GM18505 (cell line): ENCODE results near the gene EIF4B.

Experiments
- ATAC-seq: cut with Tn5 transposase; IDR thresholded peaks from one replicate; pipeline ENCODE4 v1.9.1; 2021; ENCODE audit not compliant: unreplicated experiment
- POLR2A ChIP-seq: IDR thresholded peaks from 4 replicates; pipeline ENCODE4 v1.6.1; 2011; ENCODE audit warnings: borderline replicate concordance; ENCODE audit not compliant: insufficient read depth, insufficient read length; ENCODE audit errors: extremely low read depth

Gene EIF4B

DNA sequence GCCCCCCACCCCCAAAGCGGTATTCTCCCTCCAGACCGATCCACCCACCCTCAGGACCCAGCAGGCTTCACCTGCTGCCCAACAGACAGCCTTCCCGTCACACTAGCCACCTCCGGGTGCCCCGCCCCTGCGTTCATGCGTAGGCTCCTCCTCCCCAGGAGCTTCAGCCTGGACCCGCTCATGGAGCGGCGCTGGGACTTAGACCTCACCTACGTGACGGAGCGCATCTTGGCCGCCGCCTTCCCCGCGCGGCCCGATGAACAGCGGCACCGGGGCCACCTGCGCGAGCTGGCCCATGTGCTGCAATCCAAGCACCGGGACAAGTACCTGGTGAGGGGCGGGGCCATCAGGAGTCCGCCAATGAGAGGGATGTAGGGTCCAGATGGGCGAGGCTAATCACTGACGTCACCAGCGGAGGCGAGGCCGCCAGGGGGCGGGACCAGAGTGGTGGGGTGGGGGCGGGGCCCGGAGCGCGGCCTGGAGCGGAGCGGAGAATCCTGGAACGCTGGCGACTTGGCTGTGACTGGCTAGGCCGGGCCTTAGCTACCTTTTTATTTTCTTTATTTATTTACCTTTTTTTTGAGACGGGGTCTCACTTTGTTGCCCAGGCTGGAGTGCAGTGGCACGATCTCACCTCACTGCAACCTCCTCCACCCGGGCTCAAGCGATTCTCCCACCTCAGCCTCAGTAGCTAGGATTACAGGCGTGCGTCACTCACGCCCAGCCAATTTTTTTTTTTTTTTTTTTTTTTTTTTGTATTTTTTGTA lies 48.0 kb downstream of the EIF4B start:
- ATAC-seq, result peak; percentile 89

DNA sequence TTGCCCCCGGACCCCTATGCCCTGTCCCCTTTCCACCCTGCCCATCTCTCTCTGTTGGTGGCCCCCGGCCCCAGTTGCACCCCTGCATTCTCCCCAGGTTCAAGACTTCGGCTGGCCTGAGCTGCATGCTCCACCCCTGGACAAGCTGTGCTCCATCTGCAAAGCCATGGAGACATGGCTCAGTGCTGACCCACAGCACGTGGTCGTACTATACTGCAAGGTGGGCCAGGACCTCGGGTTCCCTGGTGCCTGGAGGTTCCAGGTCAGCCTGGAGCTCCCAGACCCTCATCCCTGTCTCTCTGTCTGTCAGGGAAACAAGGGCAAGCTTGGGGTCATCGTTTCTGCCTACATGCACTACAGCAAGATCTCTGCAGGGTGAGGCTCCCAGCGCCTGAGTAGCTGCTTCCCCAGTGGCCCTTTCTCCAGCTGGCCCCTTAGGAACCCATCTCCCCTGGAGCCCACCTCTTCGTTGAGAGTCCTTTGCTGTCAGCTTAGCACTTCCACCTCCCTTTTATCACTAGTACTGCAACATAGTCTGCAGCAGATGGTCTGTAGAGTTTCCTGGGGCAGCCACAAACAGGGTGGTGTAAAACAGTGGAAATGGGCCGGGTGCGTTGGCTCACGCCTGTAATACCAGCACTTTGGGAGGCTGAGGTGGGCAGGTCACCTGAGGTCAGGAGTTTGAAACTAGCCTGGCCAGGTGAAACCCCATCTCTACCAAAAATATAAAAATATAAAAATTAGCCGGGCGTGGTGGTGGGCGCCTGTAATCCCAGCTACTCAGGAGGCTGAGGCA lies 49.4 kb downstream of the EIF4B start:
- no peak for ATAC-seq
- TF ChIP-seq POLR2A, result no peak

More for the DNA sequence above, 48.0 kb downstream of the EIF4B start:
- peak; percentile 42 for TF ChIP-seq POLR2A

DNA sequence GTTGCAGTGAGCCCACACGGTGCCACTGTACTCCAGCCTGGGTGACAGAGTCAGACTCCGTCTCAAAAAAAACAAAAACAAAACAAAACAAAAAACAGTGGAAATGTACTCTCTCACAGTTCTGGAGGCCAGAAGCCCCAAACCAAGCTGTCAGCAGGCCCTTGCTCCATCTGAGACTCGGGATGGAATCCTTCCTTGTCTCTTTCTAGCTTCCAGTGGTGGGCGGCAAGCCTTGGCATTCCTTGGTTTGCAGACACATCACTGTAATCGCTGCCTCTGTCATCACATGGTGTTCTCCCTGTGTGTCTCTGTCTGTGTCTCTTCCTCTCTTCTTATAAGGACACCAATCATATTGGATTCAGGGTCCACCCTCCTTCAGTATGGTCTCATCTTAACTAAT lies 50.0 kb downstream of the EIF4B start:
- no peak for ATAC-seq
- TF ChIP-seq POLR2A, result no peak

GRCh38 chr12:53056901-53057300 lies 50.6 kb downstream of the EIF4B start:
- no peak for ATAC-seq
- TF ChIP-seq POLR2A, result no peak

DNA sequence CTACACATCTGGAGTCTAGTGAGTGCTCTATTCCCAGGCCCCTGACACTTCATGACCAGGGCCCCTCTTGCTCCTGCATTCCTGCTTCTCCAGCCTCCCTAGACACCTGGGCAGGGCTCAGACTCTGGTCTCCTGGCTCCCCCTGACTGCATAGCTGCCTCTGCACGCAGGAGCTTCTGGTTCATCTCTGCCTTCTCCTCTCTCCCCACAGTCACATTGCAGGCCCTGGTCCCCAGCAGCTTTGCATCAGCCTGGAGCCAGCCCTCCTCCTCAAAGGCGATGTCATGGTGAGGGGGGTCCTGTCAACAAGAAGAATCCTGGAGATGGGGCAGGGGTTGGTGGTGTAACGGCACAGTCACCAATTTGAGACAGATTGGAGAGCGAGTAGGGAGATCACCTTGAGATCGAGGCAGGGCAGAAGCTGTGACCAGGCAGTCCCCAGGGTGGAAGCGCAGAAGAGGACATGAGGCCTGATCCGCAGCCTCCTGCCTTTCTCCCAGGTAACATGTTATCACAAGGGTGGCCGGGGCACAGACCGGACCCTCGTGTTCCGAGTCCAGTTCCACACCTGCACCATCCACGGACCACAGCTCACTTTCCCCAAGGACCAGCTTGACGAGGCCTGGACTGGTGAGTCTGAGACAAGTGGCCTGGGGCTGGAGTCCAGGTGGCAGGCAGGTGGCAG lies 51.7 kb downstream of the EIF4B start:
- no peak for ATAC-seq

DNA sequence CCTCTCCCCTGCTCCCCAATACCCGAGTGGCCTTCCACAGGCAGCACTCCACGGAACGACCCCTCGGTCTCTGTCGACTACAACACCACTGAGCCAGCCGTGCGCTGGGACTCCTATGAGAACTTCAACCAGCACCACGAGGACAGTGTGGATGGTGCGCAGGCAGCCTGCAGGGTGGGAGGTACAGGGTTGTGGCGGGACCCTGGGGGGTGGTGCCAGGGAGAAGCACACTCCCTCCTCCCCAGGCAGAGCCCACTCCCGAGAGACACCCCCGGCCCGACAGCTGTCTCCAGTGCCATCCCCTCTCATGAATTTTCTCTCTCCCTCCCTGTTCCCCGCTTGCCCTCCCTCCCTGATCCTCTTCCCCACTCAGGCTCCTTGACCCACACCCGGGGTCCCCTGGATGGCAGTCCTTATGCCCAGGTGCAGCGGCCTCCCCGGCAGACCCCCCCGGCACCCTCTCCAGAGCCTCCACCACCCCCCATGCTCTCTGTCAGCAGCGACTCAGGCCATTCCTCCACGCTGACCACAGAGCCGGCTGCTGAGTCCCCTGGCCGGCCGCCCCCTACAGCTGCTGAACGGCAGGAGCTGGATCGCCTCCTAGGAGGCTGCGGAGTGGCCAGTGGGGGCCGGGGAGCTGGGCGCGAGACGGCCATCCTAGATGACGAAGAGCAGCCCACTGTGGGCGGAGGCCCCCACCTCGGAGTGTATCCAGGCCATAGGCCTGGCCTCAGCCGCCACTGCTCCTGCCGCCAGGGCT lies 52.6 kb downstream of the EIF4B start:
- ATAC-seq, result no peak
- no peak for TF ChIP-seq POLR2A

More for the DNA sequence above, 51.7 kb downstream of the EIF4B start:
- no peak for TF ChIP-seq POLR2A

DNA sequence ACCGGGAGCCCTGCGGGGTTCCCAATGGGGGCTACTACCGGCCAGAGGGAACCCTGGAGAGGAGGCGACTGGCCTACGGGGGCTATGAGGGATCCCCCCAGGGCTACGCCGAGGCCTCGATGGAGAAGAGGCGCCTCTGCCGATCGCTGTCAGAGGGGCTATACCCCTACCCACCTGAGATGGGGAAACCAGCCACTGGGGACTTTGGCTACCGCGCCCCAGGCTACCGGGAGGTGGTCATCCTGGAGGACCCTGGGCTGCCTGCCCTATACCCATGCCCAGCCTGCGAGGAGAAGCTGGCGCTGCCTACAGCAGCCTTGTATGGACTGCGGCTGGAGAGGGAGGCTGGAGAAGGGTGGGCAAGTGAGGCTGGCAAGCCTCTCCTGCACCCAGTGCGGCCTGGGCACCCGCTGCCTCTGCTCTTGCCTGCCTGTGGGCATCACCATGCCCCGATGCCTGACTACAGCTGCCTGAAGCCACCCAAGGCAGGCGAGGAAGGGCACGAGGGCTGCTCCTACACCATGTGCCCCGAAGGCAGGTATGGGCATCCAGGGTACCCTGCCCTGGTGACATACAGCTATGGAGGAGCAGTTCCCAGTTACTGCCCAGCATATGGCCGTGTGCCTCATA lies 53.3 kb downstream of the EIF4B start:
- no peak for ATAC-seq
- no peak for TF ChIP-seq POLR2A

DNA sequence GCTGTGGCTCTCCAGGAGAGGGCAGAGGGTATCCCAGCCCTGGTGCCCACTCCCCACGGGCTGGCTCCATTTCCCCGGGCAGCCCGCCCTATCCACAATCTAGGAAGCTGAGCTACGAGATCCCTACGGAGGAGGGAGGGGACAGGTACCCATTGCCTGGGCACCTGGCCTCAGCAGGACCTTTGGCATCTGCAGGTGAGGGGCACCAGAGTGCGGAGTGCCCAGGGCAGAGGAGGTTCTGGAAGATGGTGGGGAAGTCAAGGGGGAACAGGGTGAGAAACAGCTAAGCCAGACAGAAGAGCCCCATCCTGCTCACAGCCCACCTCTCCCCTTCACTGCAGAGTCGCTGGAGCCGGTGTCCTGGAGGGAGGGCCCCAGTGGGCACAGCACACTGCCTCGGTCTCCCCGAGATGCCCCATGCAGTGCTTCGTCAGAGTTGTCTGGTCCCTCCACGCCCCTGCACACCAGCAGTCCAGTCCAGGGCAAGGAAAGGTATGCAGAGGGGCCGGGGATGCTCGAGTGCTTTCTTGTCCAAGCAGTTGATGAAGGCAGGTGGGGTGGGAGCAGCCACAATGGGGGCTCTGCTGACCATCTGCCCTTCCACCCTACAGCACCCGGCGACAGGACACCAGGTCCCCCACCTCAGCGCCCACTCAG lies 53.9 kb downstream of the EIF4B start:
- no peak for TF ChIP-seq POLR2A
- ATAC-seq, result no peak

GRCh38 chr12:53060721-53061276 lies 54.5 kb downstream of the EIF4B start:
- ATAC-seq, result no peak
- no peak for TF ChIP-seq POLR2A

- no peak for ATAC-seq
These were observed 55.3 kb downstream of the EIF4B start for GRCh38 chr12:53061404-53062010.

More at GRCh38 chr12:53061404-53062010, 55.3 kb downstream of the EIF4B start:
- TF ChIP-seq POLR2A, result no peak
